NCI-H2107 treated with DMSO at 0.1 percent for 48 hours (cell line): ENCODE measurements around the gene VPS26B.
"Not testable (repeated sequence)": the region's sequence is repeated elsewhere in the genome, so short reads cannot be mapped to it uniquely, and the experiment has no call there.

Experiments used
- DNase-seq: peaks from one replicate; lab custom pipeline; 2025; ENCODE audit not compliant: unreplicated experiment; lab: John Stamatoyannopoulos, UW

VPS26B gene

GRCh38 chr11:134278356-134278755, 53.9 kb downstream of the VPS26B start:
- DNase-seq: no peak

- not testable (repeated sequence) for DNase-seq
These were observed 57.2 kb downstream of the VPS26B start for GRCh38 chr11:134281635-134282034.

- no peak for DNase-seq
These were observed 57.9 kb downstream of the VPS26B start for GRCh38 chr11:134282121-134283045.

- no peak for DNase-seq
These were observed 59.2 kb downstream of the VPS26B start for GRCh38 chr11:134283461-134284230.

- DNase-seq: not testable (repeated sequence)
These were observed 59.9 kb downstream of the VPS26B start for GRCh38 chr11:134284349-134284748.

GRCh38 chr11:134287561-134287960, 63.1 kb downstream of the VPS26B start:
- no peak for DNase-seq

- no peak for DNase-seq
These were observed 64.0 kb downstream of the VPS26B start for GRCh38 chr11:134288486-134288885.

- no peak for DNase-seq
These were observed 64.7 kb downstream of the VPS26B start for GRCh38 chr11:134289167-134289566.

- no peak for DNase-seq
These were observed 65.3 kb downstream of the VPS26B start for GRCh38 chr11:134289789-134290188.

GRCh38 chr11:134290646-134291045, 66.2 kb downstream of the VPS26B start:
- no peak for DNase-seq

- no peak for DNase-seq
These were observed 66.7 kb downstream of the VPS26B start for GRCh38 chr11:134291196-134291595.

GRCh38 chr11:134292661-134293060, 68.2 kb downstream of the VPS26B start:
- DNase-seq: no peak

GRCh38 chr11:134293119-134294113, 68.9 kb downstream of the VPS26B start:
- no peak for DNase-seq

GRCh38 chr11:134294664-134295063, 70.2 kb downstream of the VPS26B start:
- DNase-seq: no peak
